ENCODE data around the gene MAP3K5. TPM values are rescaled to one million over a fixed set of nuclear protein-coding genes. Genes with fewer than 3 reads are reported as not detected.

MAP3K5 gene
- total and polyA plus RNA-seq, 2 of the 8 experiments (the other 6 are each of a cell fraction or from before 2014, with no cell fraction given), result 0.63 to 2.6 TPM

GRCh38 chr6:136652656-136653055 lies 139.6 kb downstream of the MAP3K5 start:
- ChIA-PET CTCF (ENCODE audit: partially characterized antibody) (interaction anchor here (1.3 to 1.5 kb wide), 2 partner anchors 9 to 15 kb away, joined by 4 read pairs; no protein-coding TSS in a partner anchor), POLR2A (ENCODE audit: partially characterized antibody) (no interaction called here)
- Histone ChIP-seq H3K27me3 (replicated peaks in 1 of 4; ENCODE audit: control insufficient read depth in 3 of 4, extremely low read depth in 1 of 4, insufficient read depth in 3 of 4, low read length in 3 of 4) (no peaks in the 10 kb centered on the region), H2AFZ (ENCODE audit: low read length) (no peak overlapping the region), H3K79me1 (ENCODE audit: low read depth, low read length) (no peaks in the 10 kb centered on the region), H3K36me3 (ENCODE audit: control insufficient read depth in 2 of 4, insufficient read depth in 4 of 4, low read length in 3 of 4) (no peaks in the 10 kb centered on the region), H4K8ac (ENCODE audit: extremely low read depth, insufficient read depth, low read length) (no peak overlapping the region), H3K4me2 (ENCODE audit: insufficient read depth in 1 of 2, low read depth in 2 of 2, low read length in 2 of 2) (no peak overlapping the region), H4K20me1 (replicated peaks in 1 of 2; ENCODE audit: control insufficient read depth in 1 of 2, insufficient read depth in 2 of 2, low read length in 2 of 2) (no peaks in the 10 kb centered on the region), H4K5ac (ENCODE audit: insufficient read length, low read depth, low read length) (no peak overlapping the region), H3K23me2 (ENCODE audit: low read depth, low read length) (no peaks in the 10 kb centered on the region), H2AK5ac (ENCODE audit: low read depth, low read length) (no peak overlapping the region), H3K4me1 (replicated peaks in 1 of 4; ENCODE audit: control insufficient read depth in 3 of 4, insufficient read depth in 4 of 4, low read length in 3 of 4) (no peaks in the 10 kb centered on the region), H3K9me3 (ENCODE audit: insufficient read depth in 2 of 2, low read depth in 1 of 2, low read length in 1 of 2) (no peaks in the 10 kb centered on the region), H3K4me3 (ENCODE audit: extremely low read depth in 1 of 4, insufficient read depth in 2 of 4, low read depth in 3 of 4, low read length in 4 of 4) (no peak overlapping the region), H2BK12ac (ENCODE audit: low read depth, low read length) (no peak overlapping the region), H3K18ac (ENCODE audit: extremely low read depth, low read length) (no peak overlapping the region), H2BK5ac (ENCODE audit: low read depth, low read length) (no peak overlapping the region), H2BK20ac (ENCODE audit: low read length) (no peak overlapping the region), H3K56ac (replicated peaks; ENCODE audit: insufficient read length, low read depth, low read length) (no peak overlapping the region), H3K27ac (ENCODE audit: low read depth, low read length) (no peak overlapping the region), H3K4ac (replicated peaks; ENCODE audit: insufficient read length, low read depth, low read length) (no peak overlapping the region), H3K23ac (ENCODE audit: insufficient read length) (no peak overlapping the region), H3K14ac (ENCODE audit: insufficient read length) (no peak overlapping the region), H2BK120ac (replicated peaks; ENCODE audit: low read depth, low read length) (no peak overlapping the region), H4K91ac (replicated peaks; ENCODE audit: insufficient read length, low read length) (no peak overlapping the region), H2BK15ac (ENCODE audit: low read length) (no peak overlapping the region), H3K9ac (replicated peaks in 1 of 4; ENCODE audit: extremely low read depth in 1 of 4, low read depth in 3 of 4, low read length in 3 of 4) (no peak overlapping the region), H3K79me2 (ENCODE audit: control insufficient read depth in 1 of 2, insufficient read depth in 2 of 2, low read length in 2 of 2) (no peaks in the 10 kb centered on the region)
- FAIRE-seq (no peak), DNase-seq (ENCODE audit: low read depth in 1 of 2, low spot score in 2 of 2) (no peak)
- TF ChIP-seq CREB1 (IDR thresholded peaks at IDR 0.05), result no peak
- TF ChIP-seq RBBP5 (IDR thresholded peaks at IDR 0.05; ENCODE audit: borderline replicate concordance, low read depth, low read length), result no peak
- no peak for TF ChIP-seq JUN (IDR thresholded peaks at IDR 0.05; ENCODE audit: low read depth, low read length)
- TF ChIP-seq FOSL1 (IDR thresholded peaks at IDR 0.05; ENCODE audit: insufficient read depth, low read depth, low read length), result no peak
- no peak for TF ChIP-seq EP300 (IDR thresholded peaks at IDR 0.05; ENCODE audit: borderline replicate concordance in 1 of 2, low read depth in 2 of 2, low read length in 2 of 2)
- TF ChIP-seq CHD1 (IDR thresholded peaks at IDR 0.05; ENCODE audit: low read depth, low read length), result no peak

Data from H1 (cell line).